Measurements from ENCODE around the gene ARHGAP24. TPM values are rescaled to one million over a fixed set of nuclear protein-coding genes. Genes with fewer than 3 reads are reported as not detected.

Gene ARHGAP24
- total RNA-seq, 1 experiment from 2014 or later = 1.2 TPM

- no peak for DNase-seq (ENCODE audit: low read depth)
- in situ Hi-C loops (cut with HindIII; ENCODE audit: low pct_unique_long_range_greater_than_20kb, low sequenced_read_pairs) = no loop called here
Observed at GRCh38 chr4:85919200-85919887, 444.4 kb downstream of the ARHGAP24 start.

- in situ Hi-C loops (cut with HindIII; ENCODE audit: low pct_unique_long_range_greater_than_20kb, low sequenced_read_pairs) = no loop called here
- no peak for DNase-seq (ENCODE audit: low read depth)
Observed at GRCh38 chr4:85925071-85925470, 450.1 kb downstream of the ARHGAP24 start.

GRCh38 chr4:85928775-85929591, 454.0 kb downstream of the ARHGAP24 start:
- in situ Hi-C loops (cut with HindIII; ENCODE audit: low pct_unique_long_range_greater_than_20kb, low sequenced_read_pairs) = no loop called here
- DNase-seq (ENCODE audit: low read depth) = peak; percentile 94

- DNase-seq (ENCODE audit: low read depth) = peak; percentile 78
- in situ Hi-C loops (cut with HindIII; ENCODE audit: low pct_unique_long_range_greater_than_20kb, low sequenced_read_pairs) = no loop called here
Observed at GRCh38 chr4:85929961-85930665, 455.2 kb downstream of the ARHGAP24 start.

- peak; percentile 33 for DNase-seq (ENCODE audit: low read depth)
- in situ Hi-C loops (cut with HindIII; ENCODE audit: low pct_unique_long_range_greater_than_20kb, low sequenced_read_pairs) = no loop called here
Observed at GRCh38 chr4:85932500-85933290, 457.7 kb downstream of the ARHGAP24 start.

GRCh38 chr4:85933291-85933640, 458.3 kb downstream of the ARHGAP24 start:
- in situ Hi-C loops (cut with HindIII; ENCODE audit: low pct_unique_long_range_greater_than_20kb, low sequenced_read_pairs) = no loop called here
- no peak for DNase-seq (ENCODE audit: low read depth)

- peak; percentile 36 for DNase-seq (ENCODE audit: low read depth)
- in situ Hi-C loops (cut with HindIII; ENCODE audit: low pct_unique_long_range_greater_than_20kb, low sequenced_read_pairs) = no loop called here
Observed at GRCh38 chr4:85937507-85937906, 462.6 kb downstream of the ARHGAP24 start.

GRCh38 chr4:85938062-85938461, 463.1 kb downstream of the ARHGAP24 start:
- peak; percentile 41 for DNase-seq (ENCODE audit: low read depth)
- in situ Hi-C loops (cut with HindIII; ENCODE audit: low pct_unique_long_range_greater_than_20kb, low sequenced_read_pairs) = no loop called here

GRCh38 chr4:85938902-85939301, 464.0 kb downstream of the ARHGAP24 start:
- in situ Hi-C loops (cut with HindIII; ENCODE audit: low pct_unique_long_range_greater_than_20kb, low sequenced_read_pairs) = no loop called here

GRCh38 chr4:85939595-85939994, 464.6 kb downstream of the ARHGAP24 start:
- in situ Hi-C loops (cut with HindIII; ENCODE audit: low pct_unique_long_range_greater_than_20kb, low sequenced_read_pairs) = no loop called here
- DNase-seq (ENCODE audit: low read depth) = no peak

More at GRCh38 chr4:85938902-85939301, 464.0 kb downstream of the ARHGAP24 start:
- no peak for DNase-seq (ENCODE audit: low read depth)

- DNase-seq (ENCODE audit: low read depth) = peak; percentile 63
- in situ Hi-C loops (cut with HindIII; ENCODE audit: low pct_unique_long_range_greater_than_20kb, low sequenced_read_pairs) = no loop called here
Observed at GRCh38 chr4:85940151-85940550, 465.2 kb downstream of the ARHGAP24 start.

GRCh38 chr4:85942107-85942506, 467.2 kb downstream of the ARHGAP24 start:
- in situ Hi-C loops (cut with HindIII; ENCODE audit: low pct_unique_long_range_greater_than_20kb, low sequenced_read_pairs) = no loop called here
- DNase-seq (ENCODE audit: low read depth) = no peak

GRCh38 chr4:85946821-85947220, 471.9 kb downstream of the ARHGAP24 start:
- in situ Hi-C loops (cut with HindIII; ENCODE audit: low pct_unique_long_range_greater_than_20kb, low sequenced_read_pairs) = no loop called here
- DNase-seq (ENCODE audit: low read depth) = no peak

- in situ Hi-C loops (cut with HindIII; ENCODE audit: low pct_unique_long_range_greater_than_20kb, low sequenced_read_pairs) = no loop called here
- DNase-seq (ENCODE audit: low read depth) = no peak
Observed at GRCh38 chr4:85951099-85951498, 476.1 kb downstream of the ARHGAP24 start.

- peak; percentile 44 for DNase-seq (ENCODE audit: low read depth)
- in situ Hi-C loops (cut with HindIII; ENCODE audit: low pct_unique_long_range_greater_than_20kb, low sequenced_read_pairs) = no loop called here
Observed at GRCh38 chr4:85952528-85952927, 477.6 kb downstream of the ARHGAP24 start.

GRCh38 chr4:85952972-85953650, 478.2 kb downstream of the ARHGAP24 start:
- in situ Hi-C loops (cut with HindIII; ENCODE audit: low pct_unique_long_range_greater_than_20kb, low sequenced_read_pairs) = no loop called here
- no peak for DNase-seq (ENCODE audit: low read depth)

GRCh38 chr4:85953651-85954018, 478.7 kb downstream of the ARHGAP24 start:
- in situ Hi-C loops (cut with HindIII; ENCODE audit: low pct_unique_long_range_greater_than_20kb, low sequenced_read_pairs) = no loop called here
- DNase-seq (ENCODE audit: low read depth) = peak; percentile 82

Measured in Caki2 (cell line).